A549 (cell line): ENCODE results near the gene PCSK5. TPM values are rescaled to one million over a fixed set of nuclear protein-coding genes. Genes with fewer than 3 reads are reported as not detected.

Source experiments
- ATAC-seq, 2 experiments: fragments of 200-7000 bp in 1 of 2; fragments of >200 bp in 1 of 2; cut with Nextera tagmentation in 1 of 2; cut with Tn5 transposase in 1 of 2; 3 replicates each; pipeline versions ENCODE4 v1.8.0 to v1.9.1; 2018 to 2020; ENCODE audit warnings: mild to moderate bottlenecking in 1 of 2, moderate library complexity in 1 of 2
- CTCF ChIA-PET: fragments of 300-600 bp; sonication (Branson Sonifier 250); formaldehyde crosslinking; extraction: SDS; loops from one replicate; lab custom pipeline; 2021; ENCODE audit warnings: antibody characterized with exemption, inconsistent platforms; lab: Yijun Ruan, JAX
- POLR2A ChIA-PET: fragments of 350-600 bp; formaldehyde crosslinking; extraction: SDS; loops from one replicate; lab custom pipeline; 2021; ENCODE audit warnings: antibody characterized with exemption, inconsistent platforms; lab: Yijun Ruan, JAX
- DNase-seq, 2 experiments: peaks; one replicate each; pipeline versions ENCODE4 v3.0.0 to v3.0.0-alpha.2; 2011 to 2016; ENCODE audit warnings: low read depth in 1 of 2, low spot score in 1 of 2
- FAIRE-seq: peaks from 2 replicates; lab custom pipeline; 2011; peaks lifted over from hg19 to GRCh38; lab: Jason Lieb, UNC
- H3K27ac ChIP-seq, 2 experiments: fragments of >200 bp; sonication (Bioruptor Twin); formaldehyde crosslinking; 3 replicates each; pipeline ENCODE4 v1.5.1; 2016 to 2017
- H3K4me1 ChIP-seq: fragments of >200 bp; sonication (Bioruptor Twin); formaldehyde crosslinking; 3 replicates; pipeline ENCODE4 v1.6.1; 2016
- H3K4me2 ChIP-seq: fragments of >200 bp; sonication (Bioruptor Twin); formaldehyde crosslinking; 3 replicates; pipeline ENCODE4 v1.6.1; 2016
- H3K4me3 ChIP-seq: fragments of >200 bp; sonication (Bioruptor Twin); formaldehyde crosslinking; 3 replicates; pipeline ENCODE4 v1.5.1; 2016
- H3K9me3 ChIP-seq: fragments of >200 bp; sonication (Bioruptor Twin); formaldehyde crosslinking; 3 replicates; pipeline ENCODE4 v1.6.1; 2016
- ATOH8 ChIP-seq: fragments of 250-450 bp; sonication (Bioruptor Pico); IDR thresholded peaks from 2 replicates; pipeline ENCODE4 v1.5.0; 2020; ENCODE audit warnings: low read depth, mild to moderate bottlenecking, moderate library complexity
- BCL3 ChIP-seq: fragments of >200 bp; sonication (Bioruptor Twin); formaldehyde crosslinking; IDR thresholded peaks from 3 replicates; pipeline ENCODE4 v1.6.1; 2016
- CBX8 ChIP-seq: fragments of 200-600 bp; sonication (generic); IDR thresholded peaks from 2 replicates; pipeline ENCODE4 v1.6.1; 2016
- CEBPB ChIP-seq, 2 experiments: fragments of >200 bp in 1 of 2; sonication (Bioruptor Twin) in 1 of 2; formaldehyde crosslinking in 1 of 2; IDR thresholded peaks; 2 replicates each; pipeline ENCODE4 v1.6.1; 2012 to 2016
- CHD2 ChIP-seq: fragments of 150-350 bp; IDR thresholded peaks from 2 replicates; pipeline ENCODE4 v1.6.1; 2014; ENCODE audit warnings: low read length; ENCODE audit not compliant: partially characterized antibody
- E2F6 ChIP-seq: IDR thresholded peaks from 2 replicates; pipeline ENCODE4 v1.6.1; 2012; ENCODE audit warnings: low read depth, borderline replicate concordance
- EHMT2 ChIP-seq: fragments of 200-600 bp; sonication (generic); IDR thresholded peaks from 2 replicates; pipeline ENCODE4 v1.6.1; 2016; ENCODE audit warnings: antibody characterized with exemption, low read depth, mild to moderate bottlenecking, moderate library complexity
- EP300 ChIP-seq, 2 experiments: fragments of >200 bp; sonication (Bioruptor Twin); formaldehyde crosslinking; IDR thresholded peaks; 2 replicates in 1 of 2; 3 replicates in 1 of 2; pipeline ENCODE4 v1.6.1; 2016 to 2017
- FOSB ChIP-seq: fragments of 250-450 bp; sonication (Bioruptor Pico); IDR thresholded peaks from 2 replicates; pipeline ENCODE4 v1.5.0; 2020; ENCODE audit warnings: mild to moderate bottlenecking, moderate library complexity
- FOSL2 ChIP-seq, 2 experiments: fragments of 450-650 bp in 1 of 2; fragments of >200 bp in 1 of 2; sonication (Bioruptor Twin) in 1 of 2; formaldehyde crosslinking; IDR thresholded peaks; 2 replicates each; pipeline versions ENCODE4 v1.5.0 to v1.6.1; 2016 to 2020; ENCODE audit warnings: mild to moderate bottlenecking in 1 of 2, moderate library complexity in 1 of 2
- FOXS1 ChIP-seq: fragments of 250-450 bp; sonication (Bioruptor Pico); IDR thresholded peaks from 2 replicates; pipeline ENCODE4 v1.5.0; 2020; ENCODE audit warnings: mild to moderate bottlenecking, moderate library complexity
- GATA3 ChIP-seq: IDR thresholded peaks from 2 replicates; pipeline ENCODE4 v1.6.1; 2012; ENCODE audit warnings: borderline replicate concordance
- HES2 ChIP-seq: fragments of >200 bp; sonication (Bioruptor Twin); formaldehyde crosslinking; IDR thresholded peaks from 2 replicates; pipeline ENCODE4 v1.6.1; 2016
- HOXB13 ChIP-seq: fragments of 250-450 bp; sonication (Bioruptor Pico); IDR thresholded peaks from 2 replicates; pipeline ENCODE4 v1.5.0; 2020; ENCODE audit warnings: low read depth, mild to moderate bottlenecking, moderate library complexity
- JUN ChIP-seq, 2 experiments: fragments of >200 bp; sonication (Bioruptor Twin); formaldehyde crosslinking; IDR thresholded peaks; 2 replicates in 1 of 2; 3 replicates in 1 of 2; pipeline ENCODE4 v1.6.1; 2016 to 2017
- JUNB ChIP-seq: fragments of >200 bp; sonication (Bioruptor Twin); formaldehyde crosslinking; IDR thresholded peaks from 2 replicates; pipeline ENCODE4 v1.6.1; 2016
- KDM1A ChIP-seq: fragments of 200-600 bp; sonication (generic); IDR thresholded peaks from 2 replicates; pipeline ENCODE4 v1.6.1; 2016; ENCODE audit warnings: low read depth, mild to moderate bottlenecking
- KDM5A ChIP-seq: fragments of 200-600 bp; sonication (generic); IDR thresholded peaks from 2 replicates; pipeline ENCODE4 v1.6.1; 2016; ENCODE audit warnings: antibody characterized with exemption, mild to moderate bottlenecking
- MAFK ChIP-seq: fragments of 450-650 bp; IDR thresholded peaks from 2 replicates; pipeline ENCODE4 v1.6.1; 2014; ENCODE audit not compliant: partially characterized antibody
- MAX ChIP-seq: IDR thresholded peaks from 2 replicates; pipeline ENCODE4 v1.6.1; 2012
- MAZ ChIP-seq: fragments of 150-350 bp; IDR thresholded peaks from 2 replicates; pipeline ENCODE4 v1.6.1; 2014; ENCODE audit warnings: antibody characterized with exemption, low read depth, low read length, borderline replicate concordance
- NR3C1 ChIP-seq: fragments of >200 bp; sonication (Bioruptor Twin); formaldehyde crosslinking; IDR thresholded peaks from 3 replicates; pipeline ENCODE4 v1.6.1; 2017
- PHF8 ChIP-seq: fragments of 200-600 bp; sonication (generic); IDR thresholded peaks from 2 replicates; pipeline ENCODE4 v1.6.1; 2016; ENCODE audit warnings: low read depth, mild to moderate bottlenecking, antibody characterized with exemption, moderate library complexity, borderline replicate concordance
- POLR2A ChIP-seq: IDR thresholded peaks from 2 replicates; pipeline ENCODE4 v1.6.1; 2012; ENCODE audit warnings: mild to moderate bottlenecking, low read length
- RAD21 ChIP-seq, 2 experiments: fragments of >200 bp in 1 of 2; sonication (Bioruptor Twin) in 1 of 2; formaldehyde crosslinking in 1 of 2; IDR thresholded peaks in 1 of 2; conservative IDR thresholded peaks in 1 of 2; 2 replicates in 1 of 2; 3 replicates in 1 of 2; pipeline ENCODE4 v1.6.1; 2012 to 2018; ENCODE audit warnings: inconsistent platforms in 1 of 2
- RCOR1 ChIP-seq: fragments of 150-350 bp; IDR thresholded peaks from 2 replicates; pipeline ENCODE4 v1.6.1; 2014; ENCODE audit warnings: antibody characterized with exemption, low read length, low read depth
- RFX5 ChIP-seq: fragments of 450-650 bp; IDR thresholded peaks from 2 replicates; pipeline ENCODE4 v1.7.1; 2014; ENCODE audit warnings: antibody characterized with exemption, mild to moderate bottlenecking, moderate library complexity
- RNF2 ChIP-seq: fragments of 200-600 bp; sonication (generic); IDR thresholded peaks from 2 replicates; pipeline ENCODE4 v1.6.1; 2016; ENCODE audit warnings: low read depth, mild to moderate bottlenecking, antibody characterized with exemption, moderate library complexity, borderline replicate concordance
- SMC3 ChIP-seq: fragments of >200 bp; sonication (Bioruptor Twin); formaldehyde crosslinking; IDR thresholded peaks from 3 replicates; pipeline ENCODE4 v1.6.1; 2018; ENCODE audit warnings: inconsistent platforms
- SREBF2 ChIP-seq: fragments of 450-650 bp; IDR thresholded peaks from 2 replicates; pipeline ENCODE4 v1.6.1; 2014; ENCODE audit warnings: mild to moderate bottlenecking, moderate library complexity
- TP53 ChIP-seq: fragments of 250-450 bp; sonication (Bioruptor Pico); IDR thresholded peaks from 2 replicates; pipeline ENCODE4 v1.5.0; 2021; ENCODE audit warnings: mild to moderate bottlenecking, moderate library complexity
- USF2 ChIP-seq: fragments of 450-650 bp; IDR thresholded peaks from 2 replicates; pipeline ENCODE4 v1.6.1; 2014; ENCODE audit warnings: antibody characterized with exemption
- ZNF302 ChIP-seq: fragments of 250-450 bp; sonication (Bioruptor Pico); IDR thresholded peaks from 2 replicates; pipeline ENCODE4 v1.9.0; 2021; ENCODE audit warnings: inconsistent platforms, mild to moderate bottlenecking, moderate library complexity
- WGBS: methylation state at CpG from one replicate; pipeline ENCODE4 v1.1.6; 2017; ENCODE audit errors: missing lambda C conversion rate; 5-methylcytosine and 5-hydroxymethylcytosine counted together
- polyA plus RNA-seq, 4 experiments: library from polyadenylated mRNA; depleted of rRNA in 3 of 4; stranded (reverse); fragments of >200 nt; fragmentation: RNase III in 1 of 4; extraction: RNeasy Plus Mini Kit Qiagen cat#74134 plus additional on column Dnase treatment in 1 of 4; gene quantifications; 2 replicates in 3 of 4; 3 replicates in 1 of 4; pipeline ENCODE4 v1.2.3, GENCODE V29; 2011 to 2017

The PCSK5 gene
- polyA plus RNA-seq, 2 of the 4 experiments (the other 2 are of a cell fraction) = 1.3 to 6.7 TPM

- Histone ChIP-seq H3K9me3 (no peaks in the 10 kb centered on the region), H3K4me2 (peak overlapping the region; percentile 92), H3K4me1 (peaks cover 81% of the 10 kb centered on the region), H3K4me3 (peak overlapping the region; percentile 15; the same call in 1 of the 3 replicates), H3K27ac (peak overlapping the region; percentile 89 to 95)
- TF ChIP-seq HES2 (no peak), FOSB (no peak), FOXS1 (no peak), RFX5 (no peak), PHF8 (no peak), GATA3 (no peak), MAZ (no peak), MAX (no peak), CHD2 (no peak), TP53 (CRISPR knock-in tag) (no peak), RNF2 (no peak)
- CTCF ChIA-PET = interaction anchor here (0.9 to 6.8 kb wide), 3 partner anchors 10 to 30 kb away, joined by 3 to 53 read pairs (median 6); partner anchors contain the start of gene RFK
- POLR2A ChIA-PET = interaction anchor here (0.6 to 8.6 kb wide), 3 partner anchors 11 to 21 kb away, joined by 3 to 102 read pairs (median 7); partner anchors contain the start of gene RFK
- ATAC-seq (no peak), FAIRE-seq (no peak), DNase-seq (no peak)
These were observed 481.9 kb downstream of the PCSK5 start for GRCh38 chr9:76372336-76372735.

- H3K27ac ChIP-seq = peak overlapping the region; percentile 89 to 95
- WGBS = 2% methylated on average over 4 of the region's 4 CpGs
- DNase-seq (peak; percentile 55 to 93), ATAC-seq (peak; percentile 70 to 85), FAIRE-seq (no peak)
- H3K4me2 ChIP-seq = peak overlapping the region; percentile 92
- H3K9me3 ChIP-seq = no peaks in the 10 kb centered on the region
- H3K4me1 ChIP-seq = peaks cover 90% of the 10 kb centered on the region
- peak overlapping the region; percentile 15; the same call in 2 of the 3 replicates for H3K4me3 ChIP-seq
- POLR2A ChIA-PET = interaction anchor here (8.6 kb wide), 1 partner anchor 21 kb away, joined by 102 read pairs; the partner anchor contains the start of gene RFK
- CTCF ChIA-PET = interaction anchor here (0.7 to 6.8 kb wide), 3 partner anchors 19 to 319 kb away, joined by 3 to 53 read pairs (median 6); partner anchors contain the start of gene RFK
- TF ChIP-seq USF2 = no peak
- TF ChIP-seq ZNF302 (CRISPR knock-in tag) = no peak
- TF ChIP-seq JUNB = peak; percentile 71
- no peak for TF ChIP-seq SREBF2
- no peak for TF ChIP-seq KDM1A
- no peak for TF ChIP-seq FOSL2 (IDR thresholded peaks at IDR 0.05)
- TF ChIP-seq FOSL2 (CRISPR knock-in tag; IDR thresholded peaks at IDR 0.05) = peak; percentile 67; the same call in 1 of the 2 replicates
- TF ChIP-seq BCL3 = peak; percentile 78; the same call in 1 of the 3 replicates
- TF ChIP-seq NR3C1 = no peak
- 0 out of 2 replicates have a peak, but pooled peaks have one; percentile 15 for TF ChIP-seq E2F6
- peak; percentile 72; the same call in 1 of the 2 replicates for TF ChIP-seq HES2
- TF ChIP-seq HOXB13 (CRISPR knock-in tag) = peak; percentile 29; the same call in 1 of the 2 replicates
- TF ChIP-seq RFX5 = no peak
- TF ChIP-seq EP300 (IDR thresholded peaks at IDR 0.05) = peak; percentile 89 to 90; a peak in 3 of 5 replicates
- no peak for TF ChIP-seq CBX8
- no peak for TF ChIP-seq EHMT2
- peak; percentile 34; the same call in 2 of the 3 replicates for TF ChIP-seq SMC3
- TF ChIP-seq JUN (IDR thresholded peaks at IDR 0.05) = peak; percentile 77 to 85; a peak in 4 of 5 replicates
- TF ChIP-seq CEBPB (IDR thresholded peaks at IDR 0.05) = peak; percentile 97 to 98
- TF ChIP-seq RAD21 (conservative IDR thresholded peaks at IDR 0.05 in 1 of 2, IDR thresholded peaks at IDR 0.05 in 1 of 2) = peak; percentile 12 to 50; a peak in 4 of 5 replicates
- no peak for TF ChIP-seq RCOR1
- 0 out of 2 replicates have a peak, but pooled peaks have one; percentile 58 for TF ChIP-seq ATOH8
- TF ChIP-seq POLR2A = no peak
- TF ChIP-seq KDM5A = no peak
- peak; percentile 47 for TF ChIP-seq MAFK
- peak; percentile 42; the same call in 1 of the 2 replicates for TF ChIP-seq MAX
- peak; percentile 83 for TF ChIP-seq GATA3
These were observed 482.8 kb downstream of the PCSK5 start for GRCh38 chr9:76373173-76373783.
